C4-2B (cell line): Measurements from ENCODE around the gene FAU.

Experiments
- ZFX ChIP-seq: fragments of 450-650 bp; IDR thresholded peaks from 2 replicates; pipeline ENCODE4 v1.6.1; 2017
- TF ChIP-seq, protein P1 (sequence below): fragments of 450-650 bp; conservative IDR thresholded peaks from 2 replicates; pipeline ENCODE4 v1.5.1; 2017; ENCODE audit warnings: mild to moderate bottlenecking

DNA sequence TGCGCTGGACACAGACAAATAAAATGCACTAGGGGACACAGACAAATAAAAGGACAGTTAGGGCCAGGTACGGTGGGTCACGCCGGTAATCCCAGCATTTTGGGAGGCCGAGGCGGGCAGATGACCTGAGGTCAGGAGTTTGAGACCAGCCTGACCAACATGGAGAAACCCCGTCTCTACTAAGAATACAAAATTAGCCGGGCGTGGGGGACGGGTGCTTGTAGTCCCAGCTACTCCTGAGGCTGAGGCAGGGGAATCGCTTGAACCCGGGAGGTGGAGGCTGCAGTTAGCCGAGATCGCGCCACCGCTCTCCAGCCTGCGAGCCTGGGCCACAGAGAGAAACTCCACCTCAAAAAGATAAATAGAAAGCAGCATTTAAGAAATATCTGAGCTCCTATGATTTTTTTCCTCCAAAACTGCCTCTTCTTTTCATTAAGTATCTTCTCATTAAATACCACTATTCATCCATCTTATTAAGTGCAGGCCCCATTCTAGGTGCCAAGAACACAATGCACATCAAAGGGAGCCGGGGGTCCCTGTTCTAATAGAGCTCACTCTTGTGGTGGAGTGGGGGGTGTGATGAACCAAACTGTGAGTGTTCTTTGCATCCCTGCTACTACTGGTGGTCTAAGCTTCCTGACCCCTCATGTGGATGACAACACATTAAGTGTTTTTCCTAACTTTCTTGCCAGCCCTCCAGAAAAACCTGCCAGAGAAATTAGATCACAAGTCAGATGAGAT, 3.7 kb downstream of the FAU start:
- TF ChIP-seq, protein P1, sequence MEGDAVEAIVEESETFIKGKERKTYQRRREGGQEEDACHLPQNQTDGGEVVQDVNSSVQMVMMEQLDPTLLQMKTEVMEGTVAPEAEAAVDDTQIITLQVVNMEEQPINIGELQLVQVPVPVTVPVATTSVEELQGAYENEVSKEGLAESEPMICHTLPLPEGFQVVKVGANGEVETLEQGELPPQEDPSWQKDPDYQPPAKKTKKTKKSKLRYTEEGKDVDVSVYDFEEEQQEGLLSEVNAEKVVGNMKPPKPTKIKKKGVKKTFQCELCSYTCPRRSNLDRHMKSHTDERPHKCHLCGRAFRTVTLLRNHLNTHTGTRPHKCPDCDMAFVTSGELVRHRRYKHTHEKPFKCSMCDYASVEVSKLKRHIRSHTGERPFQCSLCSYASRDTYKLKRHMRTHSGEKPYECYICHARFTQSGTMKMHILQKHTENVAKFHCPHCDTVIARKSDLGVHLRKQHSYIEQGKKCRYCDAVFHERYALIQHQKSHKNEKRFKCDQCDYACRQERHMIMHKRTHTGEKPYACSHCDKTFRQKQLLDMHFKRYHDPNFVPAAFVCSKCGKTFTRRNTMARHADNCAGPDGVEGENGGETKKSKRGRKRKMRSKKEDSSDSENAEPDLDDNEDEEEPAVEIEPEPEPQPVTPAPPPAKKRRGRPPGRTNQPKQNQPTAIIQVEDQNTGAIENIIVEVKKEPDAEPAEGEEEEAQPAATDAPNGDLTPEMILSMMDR: no peak; the same call in 1 of the 2 replicates
- TF ChIP-seq ZFX: no peak
